Keratinocyte (primary cell): Measurements from ENCODE around the gene ZNF726.

ENCODE experiments used
- CTCF ChIP-seq, 3 experiments: IDR thresholded peaks in 1 of 3; conservative IDR thresholded peaks in 1 of 3; optimal IDR thresholded peaks in 1 of 3; 2 replicates in 2 of 3; 3 replicates in 1 of 3; pipeline versions ENCODE3 to v1.5.1; 2011; ENCODE audit warnings: low read length in 3 of 3, mild to moderate bottlenecking in 3 of 3, moderate library complexity in 2 of 3, control low read depth in 1 of 3, inconsistent platforms in 1 of 3; ENCODE audit not compliant: insufficient read depth in 2 of 3; ENCODE audit errors: extremely low read depth in 1 of 3
- EZH2 ChIP-seq: IDR thresholded peaks from one replicate; pipeline ENCODE4 v1.6.1; 2012; ENCODE audit warnings: inconsistent platforms, mild to moderate bottlenecking, low read length, moderate library complexity

- TF ChIP-seq CTCF (optimal IDR thresholded peaks at IDR 0.05 in 1 of 3, IDR thresholded peaks at IDR 0.05 in 1 of 3, conservative IDR thresholded peaks at IDR 0.05 in 1 of 3; ENCODE audit: extremely low read depth in 1 of 3, insufficient read depth in 2 of 3, low read length in 3 of 3): no peak
- no peak for TF ChIP-seq EZH2
Observed at GRCh38 chr19:23901360-23901759, 13.3 kb upstream of the ZNF726 start.
